ENCODE results near the gene NCKAP5L.
A peak's percentile ranks its signal among the peaks of the same experiment; 100 is the strongest.
"Not testable (repeated sequence)": the region's sequence is repeated elsewhere in the genome, so short reads cannot be mapped to it uniquely, and the experiment has no call there.

The NCKAP5L gene

GRCh38 chr12:49777800-49778748 is 50.1 kb downstream of the NCKAP5L start:
- peak; percentile 99 for TF ChIP-seq CTCF (IDR thresholded peaks at IDR 0.05; ENCODE audit: low read depth, low read length, missing control alignments)
- DNase-seq (ENCODE audit: low read depth): no peak
- no peak overlapping the region for H3K4me3 ChIP-seq (ENCODE audit: low read depth, low read length)

GRCh38 chr12:49777341-49777740 is 50.9 kb downstream of the NCKAP5L start:
- H3K4me3 ChIP-seq (ENCODE audit: low read depth, low read length): no peak overlapping the region
- no peak for TF ChIP-seq CTCF (IDR thresholded peaks at IDR 0.05; ENCODE audit: low read depth, low read length, missing control alignments)
- no peak for DNase-seq (ENCODE audit: low read depth)

GRCh38 chr12:49776858-49777257 is 51.4 kb downstream of the NCKAP5L start:
- DNase-seq (ENCODE audit: low read depth): no peak
- TF ChIP-seq CTCF (IDR thresholded peaks at IDR 0.05; ENCODE audit: low read depth, low read length, missing control alignments): no peak
- H3K4me3 ChIP-seq (ENCODE audit: low read depth, low read length): no peak overlapping the region

GRCh38 chr12:49776413-49776812 is 51.8 kb downstream of the NCKAP5L start:
- peak; percentile 87 for TF ChIP-seq CTCF (IDR thresholded peaks at IDR 0.05; ENCODE audit: low read depth, low read length, missing control alignments)
- no peak overlapping the region for H3K4me3 ChIP-seq (ENCODE audit: low read depth, low read length)
- peak; percentile 41 for DNase-seq (ENCODE audit: low read depth)

- not testable (repeated sequence) for DNase-seq (ENCODE audit: low read depth); H3K4me3 ChIP-seq (ENCODE audit: low read depth, low read length)
These were observed 55.1 kb downstream of the NCKAP5L start for GRCh38 chr12:49773102-49773501.

GRCh38 chr12:49767333-49767732 is 60.9 kb downstream of the NCKAP5L start:
- DNase-seq (ENCODE audit: low read depth): no peak
- no peak overlapping the region for H3K4me3 ChIP-seq (ENCODE audit: low read depth, low read length)
- no peak for TF ChIP-seq CTCF (IDR thresholded peaks at IDR 0.05; ENCODE audit: low read depth, low read length, missing control alignments)

- TF ChIP-seq CTCF (IDR thresholded peaks at IDR 0.05; ENCODE audit: low read depth, low read length, missing control alignments): no peak
- no peak overlapping the region for H3K4me3 ChIP-seq (ENCODE audit: low read depth, low read length)
- DNase-seq (ENCODE audit: low read depth): no peak
These were observed 62.1 kb downstream of the NCKAP5L start for GRCh38 chr12:49766115-49766455.

Measured in GM12864 (cell line).